HCEC 1CT (cell line): ENCODE results near the gene ADAMTSL1.
"Not testable (repeated sequence)": the region's sequence is repeated elsewhere in the genome, so short reads cannot be mapped to it uniquely, and the experiment has no call there.

Experiments used
- DNase-seq: peaks from one replicate; pipeline ENCODE4 v3.0.0-alpha.2; 2017

Gene ADAMTSL1

GRCh38 chr9:18834740-18835361 lies 360.9 kb downstream of the ADAMTSL1 start:
- no peak for DNase-seq

- DNase-seq, result no peak
Observed at GRCh38 chr9:18837402-18837801, 363.4 kb downstream of the ADAMTSL1 start.

- no peak for DNase-seq
Observed at GRCh38 chr9:18847576-18848275, 373.8 kb downstream of the ADAMTSL1 start.

GRCh38 chr9:18848657-18849056 lies 374.7 kb downstream of the ADAMTSL1 start:
- no peak for DNase-seq

GRCh38 chr9:18849270-18849669 lies 375.3 kb downstream of the ADAMTSL1 start:
- no peak for DNase-seq

GRCh38 chr9:18849890-18850677 lies 376.1 kb downstream of the ADAMTSL1 start:
- DNase-seq, result no peak

- DNase-seq, result no peak
Observed at GRCh38 chr9:18851069-18851795, 377.3 kb downstream of the ADAMTSL1 start.

- DNase-seq, result no peak
Observed at GRCh38 chr9:18855656-18856055, 381.7 kb downstream of the ADAMTSL1 start.

GRCh38 chr9:18857334-18857733 lies 383.4 kb downstream of the ADAMTSL1 start:
- DNase-seq, result no peak

GRCh38 chr9:18857769-18858168 lies 383.8 kb downstream of the ADAMTSL1 start:
- DNase-seq, result peak; percentile 62

- DNase-seq, result no peak
Observed at GRCh38 chr9:18861609-18862544, 387.9 kb downstream of the ADAMTSL1 start.

GRCh38 chr9:18863791-18864190 lies 389.8 kb downstream of the ADAMTSL1 start:
- DNase-seq, result no peak

GRCh38 chr9:18864516-18864915 lies 390.6 kb downstream of the ADAMTSL1 start:
- DNase-seq, result no peak

GRCh38 chr9:18865542-18865941 lies 391.6 kb downstream of the ADAMTSL1 start:
- DNase-seq, result no peak

- DNase-seq, result no peak
Observed at GRCh38 chr9:18866121-18866831, 392.3 kb downstream of the ADAMTSL1 start.

GRCh38 chr9:18869725-18870124 lies 395.8 kb downstream of the ADAMTSL1 start:
- DNase-seq, result no peak

- DNase-seq, result no peak
Observed at GRCh38 chr9:18874069-18874468, 400.1 kb downstream of the ADAMTSL1 start.

GRCh38 chr9:18874990-18875389 lies 401.0 kb downstream of the ADAMTSL1 start:
- not testable (repeated sequence) for DNase-seq

- DNase-seq, result no peak
Observed at GRCh38 chr9:18877984-18878383, 404.0 kb downstream of the ADAMTSL1 start.

GRCh38 chr9:18881758-18882157 lies 407.8 kb downstream of the ADAMTSL1 start:
- DNase-seq, result no peak

- DNase-seq, result no peak
Observed at GRCh38 chr9:18887546-18887945, 413.6 kb downstream of the ADAMTSL1 start.
